ENCODE data around the gene DMRTB1.

DNA sequence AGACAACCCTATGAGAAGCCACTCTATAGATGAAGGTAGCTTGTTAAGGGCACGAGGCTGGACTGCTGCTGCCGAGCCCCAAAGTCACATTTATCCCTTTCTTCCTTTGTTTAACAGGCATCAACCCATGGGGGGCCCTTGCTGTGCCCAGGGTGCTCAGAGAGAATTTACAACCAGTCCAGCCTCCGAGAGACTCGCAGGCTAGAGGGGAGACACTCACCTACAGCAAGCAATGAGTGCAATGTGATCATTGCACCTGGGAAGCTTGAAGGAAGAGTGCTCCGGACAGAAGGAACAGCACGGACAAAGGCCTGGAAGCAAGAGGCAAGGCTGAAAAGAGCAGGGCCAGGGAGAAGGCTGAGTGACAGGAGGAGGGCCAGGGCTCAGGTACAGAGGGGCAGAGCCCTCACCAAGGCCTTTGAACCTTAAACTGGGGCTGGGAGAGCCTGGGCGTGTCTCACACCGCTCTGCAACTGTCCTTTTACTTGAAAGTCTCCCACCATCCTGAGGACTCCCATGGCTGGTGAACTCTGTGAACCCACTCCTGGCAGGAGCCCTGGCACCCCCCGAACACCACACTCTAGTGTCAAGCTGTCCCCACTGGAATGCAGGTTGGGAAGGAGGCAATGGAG lies 27.3 kb downstream of the DMRTB1 start:
- TF ChIP-seq POLR2A (IDR thresholded peaks at IDR 0.05; ENCODE audit: control extremely low read depth in 1 of 2, low read depth in 2 of 2, low read length in 2 of 2): no peak
- TF ChIP-seq, protein P1, sequence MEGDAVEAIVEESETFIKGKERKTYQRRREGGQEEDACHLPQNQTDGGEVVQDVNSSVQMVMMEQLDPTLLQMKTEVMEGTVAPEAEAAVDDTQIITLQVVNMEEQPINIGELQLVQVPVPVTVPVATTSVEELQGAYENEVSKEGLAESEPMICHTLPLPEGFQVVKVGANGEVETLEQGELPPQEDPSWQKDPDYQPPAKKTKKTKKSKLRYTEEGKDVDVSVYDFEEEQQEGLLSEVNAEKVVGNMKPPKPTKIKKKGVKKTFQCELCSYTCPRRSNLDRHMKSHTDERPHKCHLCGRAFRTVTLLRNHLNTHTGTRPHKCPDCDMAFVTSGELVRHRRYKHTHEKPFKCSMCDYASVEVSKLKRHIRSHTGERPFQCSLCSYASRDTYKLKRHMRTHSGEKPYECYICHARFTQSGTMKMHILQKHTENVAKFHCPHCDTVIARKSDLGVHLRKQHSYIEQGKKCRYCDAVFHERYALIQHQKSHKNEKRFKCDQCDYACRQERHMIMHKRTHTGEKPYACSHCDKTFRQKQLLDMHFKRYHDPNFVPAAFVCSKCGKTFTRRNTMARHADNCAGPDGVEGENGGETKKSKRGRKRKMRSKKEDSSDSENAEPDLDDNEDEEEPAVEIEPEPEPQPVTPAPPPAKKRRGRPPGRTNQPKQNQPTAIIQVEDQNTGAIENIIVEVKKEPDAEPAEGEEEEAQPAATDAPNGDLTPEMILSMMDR (IDR thresholded peaks at IDR 0.05; ENCODE audit: control extremely low read depth in 1 of 3, insufficient read depth in 1 of 3, low read depth in 1 of 3, low read length in 3 of 3): no peak
- TF ChIP-seq, protein P2, sequence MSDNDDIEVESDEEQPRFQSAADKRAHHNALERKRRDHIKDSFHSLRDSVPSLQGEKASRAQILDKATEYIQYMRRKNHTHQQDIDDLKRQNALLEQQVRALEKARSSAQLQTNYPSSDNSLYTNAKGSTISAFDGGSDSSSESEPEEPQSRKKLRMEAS (IDR thresholded peaks at IDR 0.05): no peak
- no peak for TF ChIP-seq SP1 (IDR thresholded peaks at IDR 0.05; ENCODE audit: low read depth, low read length)
- TF ChIP-seq EZH2 (IDR thresholded peaks at IDR 0.05; ENCODE audit: low read depth, low read length, severe bottlenecking): no peak
